ENCODE results near the gene HSCB. TPM values are rescaled to one million over a fixed set of nuclear protein-coding genes. Genes with fewer than 3 reads are reported as not detected.

Gene HSCB
- total and polyA plus RNA-seq, 9 of the 15 experiments (the other 6 are each of a cell fraction or from before 2014, with no cell fraction given), result 2.6 to 13.1 (median 8.6) TPM

GRCh38 chr22:28750471-28750881, 8.6 kb downstream of the HSCB start:
- DNase-seq (ENCODE audit: extremely low read depth in 1 of 4, low spot score in 3 of 4), result no peak
- no peak for ATAC-seq
- Histone ChIP-seq H3K4me2 (ENCODE audit: insufficient read depth, low read length) (no peak overlapping the region), H3K9me1 (ENCODE audit: control insufficient read depth, insufficient read depth, low read length) (no peaks in the 10 kb centered on the region), H3K79me2 (ENCODE audit: control insufficient read depth, insufficient read depth, low read length) (no peaks in the 10 kb centered on the region), H4K20me1 (replicated peaks; ENCODE audit: control insufficient read depth, insufficient read depth, low read length) (no peaks in the 10 kb centered on the region), H3K4me3 (no peak overlapping the region), H3K9ac (ENCODE audit: insufficient read depth in 1 of 2, low read depth in 2 of 2, low read length in 2 of 2) (no peak overlapping the region), H3K36me3 (ENCODE audit: control insufficient read depth, insufficient read depth, low read length) (peaks cover 27% of the 10 kb centered on the region; the same call in 2 of the 3 replicates), H3K9me3 (replicated peaks; ENCODE audit: control insufficient read depth, insufficient read depth, low read depth, low read length) (no peaks in the 10 kb centered on the region), H3K27ac (ENCODE audit: extremely low read depth, low read depth, low read length) (no peak overlapping the region), H3K27me3 (ENCODE audit: control insufficient read depth in 2 of 2, insufficient read depth in 2 of 2, low read length in 2 of 2) (no peaks in the 10 kb centered on the region), H3K4me1 (replicated peaks in 1 of 2; ENCODE audit: control insufficient read depth in 2 of 2, insufficient read depth in 2 of 2, low read length in 2 of 2) (no peaks in the 10 kb centered on the region), H2AFZ (ENCODE audit: low read depth, low read length) (no peak overlapping the region)
- ChIA-PET POLR2A (interaction anchor here (1.0 kb wide), 1 partner anchor 9 kb away, joined by 3 read pairs; the partner anchor contains the start of genes CHEK2 and HSCB), CTCF (ENCODE audit: low intra/inter-chr PET ratio) (no interaction called here)
- intact Hi-C loops (cut with micrococcal nuclease), result no loop called here
- in situ Hi-C loops (cut with MboI), result no loop called here
- 92% methylated on average over 6 of the region's 6 CpGs for WGBS (ENCODE audit: insufficient coverage, low coverage, missing lambda C conversion rate)
- FAIRE-seq, result no peak
- no TSS peak for BruUV-seq (replicated peaks)
- TF ChIP-seq HDGF (IDR thresholded peaks at IDR 0.05), result no peak
- TF ChIP-seq TAF7 (tag; IDR thresholded peaks at IDR 0.05), result no peak
- no peak for TF ChIP-seq SP1 (CRISPR knock-in tag; IDR thresholded peaks at IDR 0.05)
- no peak for TF ChIP-seq GTF3C2 (IDR thresholded peaks at IDR 0.05; ENCODE audit: borderline replicate concordance, extremely low read depth, insufficient read length)
- TF ChIP-seq ZNF197 (CRISPR knock-in tag; IDR thresholded peaks at IDR 0.05; ENCODE audit: low read depth), result no peak
- TF ChIP-seq GATAD2B (IDR thresholded peaks at IDR 0.05; ENCODE audit: borderline replicate concordance), result no peak
- TF ChIP-seq ZNF717 (CRISPR knock-in tag; IDR thresholded peaks at IDR 0.05), result no peak
- TF ChIP-seq TEAD2 (tag; IDR thresholded peaks at IDR 0.05), result no peak
- TF ChIP-seq TARDBP (IDR thresholded peaks at IDR 0.05), result no peak
- TF ChIP-seq MTA3 (IDR thresholded peaks at IDR 0.05; ENCODE audit: borderline replicate concordance), result no peak
- TF ChIP-seq, protein P1, sequence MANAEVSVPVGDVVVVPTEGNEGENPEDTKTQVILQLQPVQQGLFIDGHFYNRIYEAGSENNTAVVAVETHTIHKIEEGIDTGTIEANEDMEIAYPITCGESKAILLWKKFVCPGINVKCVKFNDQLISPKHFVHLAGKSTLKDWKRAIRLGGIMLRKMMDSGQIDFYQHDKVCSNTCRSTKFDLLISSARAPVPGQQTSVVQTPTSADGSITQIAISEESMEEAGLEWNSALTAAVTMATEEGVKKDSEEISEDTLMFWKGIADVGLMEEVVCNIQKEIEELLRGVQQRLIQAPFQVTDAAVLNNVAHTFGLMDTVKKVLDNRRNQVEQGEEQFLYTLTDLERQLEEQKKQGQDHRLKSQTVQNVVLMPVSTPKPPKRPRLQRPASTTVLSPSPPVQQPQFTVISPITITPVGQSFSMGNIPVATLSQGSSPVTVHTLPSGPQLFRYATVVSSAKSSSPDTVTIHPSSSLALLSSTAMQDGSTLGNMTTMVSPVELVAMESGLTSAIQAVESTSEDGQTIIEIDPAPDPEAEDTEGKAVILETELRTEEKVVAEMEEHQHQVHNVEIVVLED (CRISPR knock-in tag; IDR thresholded peaks at IDR 0.05), result no peak
- no peak for TF ChIP-seq U2AF2 (optimal IDR thresholded peaks at IDR 0.05; ENCODE audit: low read depth, low read length)
- TF ChIP-seq ZBTB1 (CRISPR knock-in tag; IDR thresholded peaks at IDR 0.05; ENCODE audit: borderline replicate concordance, low read depth), result no peak
- TF ChIP-seq, protein P2, sequence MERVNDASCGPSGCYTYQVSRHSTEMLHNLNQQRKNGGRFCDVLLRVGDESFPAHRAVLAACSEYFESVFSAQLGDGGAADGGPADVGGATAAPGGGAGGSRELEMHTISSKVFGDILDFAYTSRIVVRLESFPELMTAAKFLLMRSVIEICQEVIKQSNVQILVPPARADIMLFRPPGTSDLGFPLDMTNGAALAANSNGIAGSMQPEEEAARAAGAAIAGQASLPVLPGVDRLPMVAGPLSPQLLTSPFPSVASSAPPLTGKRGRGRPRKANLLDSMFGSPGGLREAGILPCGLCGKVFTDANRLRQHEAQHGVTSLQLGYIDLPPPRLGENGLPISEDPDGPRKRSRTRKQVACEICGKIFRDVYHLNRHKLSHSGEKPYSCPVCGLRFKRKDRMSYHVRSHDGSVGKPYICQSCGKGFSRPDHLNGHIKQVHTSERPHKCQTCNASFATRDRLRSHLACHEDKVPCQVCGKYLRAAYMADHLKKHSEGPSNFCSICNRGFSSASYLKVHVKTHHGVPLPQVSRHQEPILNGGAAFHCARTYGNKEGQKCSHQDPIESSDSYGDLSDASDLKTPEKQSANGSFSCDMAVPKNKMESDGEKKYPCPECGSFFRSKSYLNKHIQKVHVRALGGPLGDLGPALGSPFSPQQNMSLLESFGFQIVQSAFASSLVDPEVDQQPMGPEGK (CRISPR knock-in tag; IDR thresholded peaks at IDR 0.05; ENCODE audit: borderline replicate concordance), result no peak
- TF ChIP-seq FOXJ2 (tag; IDR thresholded peaks at IDR 0.05), result no peak
- TF ChIP-seq CTCF (IDR thresholded peaks at IDR 0.05 in 2 of 3, conservative IDR thresholded peaks at IDR 0.05 in 1 of 3; ENCODE audit: insufficient read depth in 2 of 3, low read depth in 1 of 3, low read length in 3 of 3), result no peak

Measured in K562 (cell line).